Measurements from ENCODE around the gene GSS.

GSS gene

DNA sequence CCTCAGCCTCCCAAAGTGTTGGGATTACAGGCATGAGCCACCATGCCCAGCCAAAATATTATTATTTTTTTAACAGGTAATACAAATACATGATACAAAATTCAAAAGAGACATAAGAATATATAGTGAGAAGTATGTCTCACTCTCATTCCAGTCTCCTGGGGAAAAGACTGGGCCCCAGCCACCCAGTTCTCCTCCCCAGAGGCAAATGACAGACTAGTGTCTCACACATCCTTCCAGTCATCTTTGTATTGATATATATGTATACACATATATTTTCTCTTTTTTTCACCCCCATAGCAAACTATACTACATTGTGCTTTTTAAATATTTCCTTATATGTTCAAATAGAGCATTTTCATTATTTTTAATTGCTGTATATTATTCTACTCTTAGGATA, 8.3 kb downstream of the GSS start:
- no peak for DNase-seq (ENCODE audit: low read depth in 1 of 2, low spot score in 1 of 2)

DNA sequence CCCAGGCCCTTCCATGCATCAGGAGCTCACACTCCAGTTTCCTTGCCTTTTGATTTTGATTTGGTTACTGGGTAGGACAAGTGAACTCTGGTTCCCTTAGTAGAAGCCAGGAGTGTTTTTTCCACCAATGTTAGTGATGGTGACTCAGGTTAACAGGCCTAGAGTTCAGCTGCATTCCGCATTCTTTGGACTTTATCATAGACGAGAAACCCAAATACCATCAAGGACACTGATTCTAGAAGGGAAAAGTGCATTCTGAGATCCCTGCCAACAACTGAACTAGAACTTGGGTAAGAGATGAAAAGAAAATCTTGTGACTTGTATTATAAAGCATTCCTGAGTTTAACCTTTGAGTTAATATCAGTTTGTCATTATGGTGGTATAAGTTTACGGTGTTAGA, 8.9 kb downstream of the GSS start:
- no peak for DNase-seq (ENCODE audit: low read depth in 1 of 2, low spot score in 1 of 2)

DNA sequence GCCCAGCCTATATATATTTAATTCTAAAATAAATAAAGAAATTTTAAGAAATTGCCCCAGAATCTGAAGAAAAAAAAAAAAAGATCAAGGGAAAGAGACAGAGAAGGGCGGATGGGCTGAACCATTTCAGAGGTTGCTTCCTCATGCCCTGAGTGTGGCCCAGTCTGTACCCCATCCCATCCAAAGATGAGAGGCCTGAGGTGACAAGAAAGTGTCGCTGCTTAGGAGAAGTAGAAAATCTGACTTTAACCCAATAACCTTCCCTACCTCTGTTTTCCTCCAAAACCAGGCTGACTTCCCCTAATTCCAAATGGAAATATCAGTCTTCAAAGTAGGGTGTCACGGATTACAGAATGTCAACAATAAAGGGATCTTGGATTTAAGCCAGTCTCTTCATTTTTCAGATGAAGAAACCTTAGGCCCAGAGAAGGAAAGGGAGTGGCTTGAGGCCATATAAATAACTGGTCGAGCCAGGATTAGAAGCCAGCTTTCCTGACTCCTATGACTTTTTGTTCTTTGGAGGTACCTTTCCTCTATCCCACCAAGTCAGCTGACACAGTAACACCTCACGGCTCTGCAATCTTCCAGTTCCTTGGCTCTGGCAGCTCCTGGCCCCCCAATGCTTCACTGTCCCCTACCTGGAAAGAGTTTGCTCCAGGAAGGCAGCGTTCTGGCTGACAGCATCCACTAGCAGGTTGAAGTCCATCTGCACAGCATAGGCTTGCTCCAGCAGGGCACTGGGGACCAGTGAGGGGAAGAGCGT, 10.1 kb downstream of the GSS start:
- DNase-seq (ENCODE audit: low read depth in 1 of 2, low spot score in 1 of 2) = no peak

DNA sequence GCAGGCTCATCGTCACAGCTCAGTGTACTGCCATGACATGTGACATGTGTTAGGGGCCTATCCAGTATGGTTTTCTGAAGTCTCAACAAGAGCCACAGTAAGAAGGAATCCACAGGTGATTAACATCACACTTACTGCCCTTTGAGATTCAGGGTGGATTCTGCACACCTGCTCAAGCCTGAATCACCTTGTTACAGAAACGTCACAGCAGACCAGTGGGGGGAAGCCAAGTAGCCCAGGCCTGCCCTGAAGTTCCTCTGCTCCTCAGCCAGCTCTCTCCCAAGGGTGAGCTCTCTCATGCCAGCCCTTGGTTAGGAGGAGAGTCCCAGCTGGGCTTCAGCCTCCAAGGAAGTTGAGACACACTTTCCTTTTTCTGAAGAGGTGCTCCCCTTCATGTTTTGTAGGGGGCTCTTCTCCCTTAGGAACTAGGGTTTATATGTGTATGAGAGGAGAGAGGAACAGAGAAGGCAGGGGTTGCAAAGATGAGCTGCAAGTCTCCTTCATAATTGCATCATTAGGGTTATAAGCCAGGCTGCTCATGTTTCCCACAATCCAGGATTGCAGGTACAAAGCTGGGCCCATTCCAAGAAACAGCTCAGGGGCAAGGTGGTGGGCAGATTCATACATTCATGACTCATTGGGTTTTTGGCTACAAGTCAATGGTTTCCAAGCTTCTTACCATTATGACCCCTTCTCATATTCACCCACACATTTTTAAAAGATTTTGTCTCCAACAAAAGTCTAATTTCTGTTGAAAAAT, 11.6 kb downstream of the GSS start:
- no peak for DNase-seq (ENCODE audit: low read depth in 1 of 2, low spot score in 1 of 2)

DNA sequence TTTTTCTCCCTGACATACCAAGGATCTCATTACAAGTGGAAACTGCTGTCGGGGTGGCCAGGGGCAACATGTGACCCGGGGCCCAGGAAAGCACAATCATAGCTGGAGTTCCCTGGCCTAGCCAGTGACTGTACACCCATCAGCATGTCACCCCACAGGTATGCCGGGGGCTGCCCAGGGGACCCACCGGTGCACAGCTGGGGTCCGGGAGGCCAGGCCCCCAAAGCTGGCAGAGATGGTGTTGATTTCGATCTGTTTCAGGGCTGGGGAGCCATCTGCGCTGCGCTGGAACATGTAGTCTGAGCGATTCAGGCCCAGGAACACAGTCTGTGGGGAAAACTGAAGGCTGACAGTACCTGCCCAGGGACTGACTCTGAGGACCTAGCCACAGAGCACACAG, 13.3 kb downstream of the GSS start:
- DNase-seq (ENCODE audit: low read depth in 1 of 2, low spot score in 1 of 2) = no peak

DNA sequence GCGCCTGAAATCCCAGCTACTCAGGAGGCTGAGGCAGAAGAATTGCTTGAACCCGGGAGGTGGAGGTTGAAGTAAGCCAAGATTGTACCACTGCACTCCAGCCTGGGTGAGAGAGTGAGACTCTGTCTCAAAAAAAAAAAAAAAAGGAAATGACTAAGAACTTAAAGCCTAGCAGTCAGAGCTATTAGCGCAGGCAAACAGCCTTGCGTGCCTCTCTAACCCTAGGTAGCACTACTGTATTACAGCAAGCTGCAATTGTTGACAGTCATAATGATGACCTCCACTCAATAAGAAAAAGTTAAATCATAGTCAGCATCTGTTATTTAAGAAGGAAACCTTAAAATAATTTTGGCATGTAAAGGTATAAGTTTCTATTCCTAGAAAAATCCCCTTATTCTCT, 14.4 kb downstream of the GSS start:
- no peak for DNase-seq (ENCODE audit: low read depth in 1 of 2, low spot score in 1 of 2)

DNA sequence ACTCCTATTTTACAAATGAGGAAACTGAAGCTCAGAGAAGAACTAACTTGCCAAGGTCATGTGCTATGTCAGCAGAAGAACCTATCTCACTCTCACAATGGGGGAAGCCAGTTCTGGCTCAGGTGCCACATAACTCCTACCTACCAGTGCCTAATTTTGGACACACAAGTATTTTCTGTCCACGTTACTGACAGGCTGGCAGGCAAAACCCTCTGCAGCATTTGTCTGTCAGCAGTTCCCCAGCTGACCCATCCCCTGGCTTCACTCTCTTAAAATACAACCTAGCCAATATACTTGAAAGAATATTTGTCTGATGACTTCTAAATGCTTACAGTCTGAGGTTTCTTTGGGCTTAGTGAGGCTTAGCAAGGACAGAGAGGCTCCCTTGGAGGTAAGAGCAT, 15.5 kb downstream of the GSS start:
- no peak for DNase-seq (ENCODE audit: low read depth in 1 of 2, low spot score in 1 of 2)

DNA sequence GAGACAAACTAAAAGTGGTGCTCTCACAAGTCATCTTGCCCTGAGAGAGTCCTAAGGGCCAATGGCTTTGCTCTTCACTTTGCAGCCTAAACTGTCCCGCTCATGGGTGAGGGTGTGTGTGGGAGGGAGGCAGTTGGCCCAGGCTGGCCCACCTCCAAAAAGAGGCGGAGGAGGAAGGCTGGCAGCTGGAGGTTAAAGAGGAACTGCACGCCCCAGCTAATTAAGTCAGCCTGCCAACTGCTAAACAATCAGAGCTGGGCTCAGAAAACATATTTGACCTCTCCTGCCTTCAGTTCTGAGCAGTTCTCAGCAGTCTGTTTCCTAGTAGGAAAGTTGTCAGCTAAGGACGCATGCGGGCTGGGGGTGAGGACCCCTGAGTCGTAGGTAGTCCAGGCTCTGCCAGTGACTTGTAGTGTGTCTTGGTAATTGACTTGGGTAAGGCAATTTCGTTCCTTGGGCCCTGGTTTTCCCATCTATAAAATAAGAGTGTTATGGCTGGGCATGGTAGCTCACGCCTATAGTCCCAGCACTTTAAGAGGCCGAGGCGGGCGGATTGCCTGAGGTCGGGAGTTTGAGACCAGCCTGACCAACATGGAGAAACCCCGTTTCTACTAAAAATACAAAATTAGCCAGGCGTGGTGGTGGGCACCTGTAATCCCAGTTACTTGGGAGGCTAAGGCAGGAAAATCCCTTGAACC, 17.0 kb downstream of the GSS start:
- no peak for DNase-seq (ENCODE audit: low read depth in 1 of 2, low spot score in 1 of 2)

DNA sequence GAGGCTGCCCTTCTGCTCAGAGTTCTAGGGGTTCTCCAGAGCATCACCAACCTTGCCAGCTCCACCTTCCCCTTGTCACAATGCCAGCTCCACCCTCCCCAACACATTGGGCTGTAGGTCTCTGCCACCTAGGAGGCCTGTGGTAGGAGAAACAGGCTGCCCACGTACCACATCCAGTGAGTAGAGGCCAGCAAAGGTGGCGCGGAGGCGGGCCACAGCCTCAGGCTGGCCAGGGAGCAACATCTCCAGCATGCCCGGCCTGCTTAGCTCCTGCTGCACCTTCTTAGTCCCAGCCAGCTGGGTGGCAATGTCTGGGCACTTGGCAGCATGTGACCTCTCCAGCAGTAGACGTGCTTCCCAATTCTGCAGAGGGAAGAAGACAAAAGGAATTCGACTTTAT, 23.8 kb downstream of the GSS start:
- DNase-seq (ENCODE audit: low read depth in 1 of 2, low spot score in 1 of 2) = no peak

DNA sequence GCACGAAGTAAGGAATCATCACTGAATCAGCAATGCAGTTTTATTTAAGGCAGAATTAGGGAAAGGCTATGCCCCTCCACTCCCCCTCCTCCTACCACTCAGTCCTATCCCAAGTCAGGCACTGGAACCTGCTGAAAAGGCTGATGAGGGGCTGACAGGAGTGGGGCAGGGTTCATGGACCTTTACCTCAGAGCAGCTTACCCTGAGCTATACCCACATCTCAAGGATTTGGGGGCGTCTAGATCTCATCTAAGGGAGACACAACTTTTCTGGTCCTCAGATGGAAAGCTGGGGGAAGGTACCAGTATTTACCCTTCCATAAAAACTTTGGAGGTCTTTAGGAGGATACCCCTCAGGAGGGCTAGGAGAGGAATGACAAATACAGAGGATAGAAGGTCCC, 27.2 kb downstream of the GSS start:
- no peak for DNase-seq (ENCODE audit: low read depth in 1 of 2, low spot score in 1 of 2)

DNA sequence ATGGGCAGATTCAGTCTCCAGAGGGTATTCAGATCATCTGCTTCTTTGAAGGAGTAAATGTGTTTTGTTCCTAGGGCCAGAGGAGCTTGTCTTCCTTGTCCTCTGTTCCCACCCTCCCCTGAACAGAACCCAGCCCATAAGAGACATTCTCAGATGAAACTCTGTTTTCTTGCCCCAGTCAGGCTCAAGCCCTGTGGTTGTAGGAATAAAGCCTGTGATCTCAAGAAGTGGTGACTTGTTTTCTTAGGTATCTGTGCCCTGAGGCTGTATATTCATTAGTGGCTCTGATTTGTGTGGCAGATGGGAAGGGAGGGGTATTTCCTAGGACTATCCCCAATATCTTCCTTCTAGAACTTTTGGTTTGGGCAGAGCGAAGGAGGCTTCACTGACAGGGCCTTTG, 27.9 kb downstream of the GSS start:
- no peak for DNase-seq (ENCODE audit: low read depth in 1 of 2, low spot score in 1 of 2)

DNA sequence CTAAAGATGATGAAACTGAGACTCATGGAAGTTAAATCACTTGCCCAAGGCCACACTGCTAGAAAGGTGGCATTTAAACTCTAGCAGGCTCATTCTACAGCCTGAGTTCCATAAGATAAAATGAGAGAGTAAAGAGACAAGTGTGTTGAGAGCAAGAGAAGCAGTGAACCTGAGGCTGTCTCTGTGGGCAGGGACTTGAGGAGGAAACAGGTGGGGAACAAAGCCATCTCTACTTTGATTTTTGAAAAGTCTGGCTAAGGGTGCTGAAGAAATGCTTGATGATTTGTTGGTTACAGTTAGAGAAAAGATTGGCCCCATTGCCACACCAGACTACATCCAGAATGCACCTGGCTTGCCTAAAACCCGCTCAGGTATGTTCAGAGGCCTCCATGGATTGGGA, 29.0 kb downstream of the GSS start:
- DNase-seq (ENCODE audit: low read depth in 1 of 2, low spot score in 1 of 2) = no peak

DNA sequence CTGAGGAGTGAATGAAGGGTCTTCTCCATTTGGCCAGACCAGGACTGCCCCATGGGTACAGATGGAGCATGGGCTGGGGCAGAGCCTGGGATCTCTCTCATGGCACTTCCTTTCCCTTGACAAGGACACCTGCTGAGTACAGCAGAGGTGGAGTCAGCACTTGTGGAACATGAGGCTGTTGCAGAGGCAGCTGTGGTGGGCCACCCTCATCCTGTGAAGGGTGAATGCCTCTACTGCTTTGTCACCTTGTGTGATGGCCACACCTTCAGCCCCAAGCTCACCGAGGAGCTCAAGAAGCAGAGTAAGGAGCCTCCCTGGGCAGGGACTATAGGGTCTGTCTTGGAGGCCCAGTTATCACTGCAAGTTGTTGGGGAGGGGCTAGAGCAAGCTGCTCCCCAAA, 29.6 kb downstream of the GSS start:
- DNase-seq (ENCODE audit: low read depth in 1 of 2, low spot score in 1 of 2) = no peak

DNA sequence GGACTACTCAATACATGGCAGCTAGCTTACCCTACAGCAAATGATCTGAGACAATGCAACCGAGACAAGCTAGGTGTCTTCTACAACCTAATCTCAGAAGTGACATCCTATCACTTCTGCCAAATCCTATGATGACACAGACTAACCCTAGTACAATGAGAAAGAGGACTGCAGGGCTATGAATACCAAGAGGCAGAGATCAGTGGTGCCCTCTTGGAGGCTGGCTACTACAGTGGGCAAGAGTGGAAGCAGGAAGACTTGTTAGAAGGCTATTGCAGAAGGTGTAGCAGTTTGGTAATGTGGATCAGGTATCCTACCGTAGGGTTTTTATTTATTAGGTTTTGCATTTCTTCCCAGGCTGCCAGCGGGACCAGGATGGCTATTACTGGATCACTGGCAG, 30.3 kb downstream of the GSS start:
- DNase-seq (ENCODE audit: low read depth in 1 of 2, low spot score in 1 of 2) = no peak

DNA sequence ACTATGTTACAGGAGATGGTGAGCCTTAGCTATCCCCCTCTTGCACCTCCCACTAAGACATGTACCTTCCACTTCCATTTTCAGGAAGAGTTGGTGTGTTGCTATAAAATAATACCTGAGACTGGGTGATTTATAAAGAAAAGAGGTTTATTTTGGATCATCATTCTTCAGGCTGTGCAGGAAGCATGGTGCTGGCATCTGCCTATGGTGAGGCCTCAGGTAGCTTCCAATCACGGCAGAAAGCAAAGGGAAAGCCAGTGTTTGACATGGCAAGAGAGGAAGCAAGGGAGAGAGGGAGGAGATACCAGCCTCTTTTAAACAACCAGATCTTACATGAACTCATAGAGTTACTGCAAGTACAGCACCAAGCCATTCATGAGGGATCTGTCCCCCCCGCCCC, 32.2 kb downstream of the GSS start:
- no peak for DNase-seq (ENCODE audit: low read depth in 1 of 2, low spot score in 1 of 2)

DNA sequence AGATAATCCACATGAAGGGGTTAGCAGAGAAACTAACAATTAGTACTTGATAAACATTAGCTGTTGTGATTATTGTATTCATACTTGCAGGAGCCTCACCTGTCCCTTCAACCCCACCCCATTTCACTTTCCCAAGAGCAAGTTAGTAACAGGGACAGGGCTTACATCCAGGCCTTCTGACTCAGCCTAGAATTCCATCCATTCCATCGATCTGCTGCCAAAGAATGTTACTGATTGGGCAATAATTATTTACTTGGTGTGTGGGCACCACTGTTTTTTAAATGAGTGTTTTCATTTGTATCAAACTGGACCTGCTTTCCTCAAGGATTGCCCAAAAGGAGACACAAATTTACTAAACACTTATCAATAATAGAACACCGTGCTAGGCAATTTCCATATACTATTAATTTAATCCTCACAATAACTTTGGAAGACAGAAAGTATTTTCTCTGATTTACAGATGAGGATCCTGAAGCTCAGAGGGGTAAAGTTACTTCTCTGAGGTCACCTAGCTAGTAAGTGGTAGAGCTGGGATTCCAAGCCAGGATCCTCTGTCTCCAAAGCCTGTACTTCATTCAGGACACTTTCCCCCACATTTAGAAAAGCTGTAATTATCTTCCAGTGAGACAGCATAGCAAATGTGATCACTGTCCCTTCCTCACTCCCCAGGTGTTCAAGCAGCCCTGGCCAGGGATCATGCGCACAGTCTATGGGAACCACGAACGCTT, 32.8 kb downstream of the GSS start:
- DNase-seq (ENCODE audit: low read depth in 1 of 2, low spot score in 1 of 2) = no peak

DNA sequence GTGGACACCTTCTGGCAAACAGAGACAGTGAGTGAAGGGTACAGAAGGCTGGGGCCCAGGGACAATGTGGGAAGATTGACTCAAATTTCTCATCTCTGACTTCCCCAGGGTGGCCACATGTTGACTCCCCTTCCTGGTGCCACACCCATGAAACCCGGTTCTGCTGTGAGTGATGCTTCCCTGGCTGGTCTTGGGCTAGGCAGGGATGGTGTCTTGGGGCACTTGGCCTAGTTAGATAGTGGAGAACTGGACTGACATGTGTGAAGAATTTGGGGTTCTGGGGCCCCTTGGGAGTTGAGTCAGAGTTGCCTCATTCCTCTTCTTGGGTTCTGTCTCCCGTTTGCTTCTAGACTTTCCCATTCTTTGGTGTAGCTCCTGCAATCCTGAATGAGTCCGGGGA, 34.2 kb downstream of the GSS start:
- DNase-seq (ENCODE audit: low read depth in 1 of 2, low spot score in 1 of 2) = no peak

DNA sequence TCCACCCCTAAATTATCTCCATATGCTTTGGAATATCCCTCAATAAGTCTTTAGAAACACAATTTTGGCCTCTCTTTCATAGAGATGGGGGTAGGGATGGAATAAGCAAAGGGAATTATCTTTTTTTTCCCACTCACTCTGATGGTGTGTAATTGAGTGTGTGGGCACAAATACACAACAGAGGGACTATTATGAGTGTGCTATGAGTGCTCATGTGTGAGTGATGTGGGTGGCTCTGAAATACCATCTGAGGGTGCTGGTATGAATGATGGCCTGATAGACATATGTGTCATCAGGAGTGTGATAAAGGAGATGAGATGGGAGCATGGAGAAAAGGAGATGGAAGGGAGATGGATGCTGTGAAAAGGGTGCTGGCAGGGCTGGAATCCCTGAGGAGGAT, 35.6 kb downstream of the GSS start:
- no peak for DNase-seq (ENCODE audit: low read depth in 1 of 2, low spot score in 1 of 2)

DNA sequence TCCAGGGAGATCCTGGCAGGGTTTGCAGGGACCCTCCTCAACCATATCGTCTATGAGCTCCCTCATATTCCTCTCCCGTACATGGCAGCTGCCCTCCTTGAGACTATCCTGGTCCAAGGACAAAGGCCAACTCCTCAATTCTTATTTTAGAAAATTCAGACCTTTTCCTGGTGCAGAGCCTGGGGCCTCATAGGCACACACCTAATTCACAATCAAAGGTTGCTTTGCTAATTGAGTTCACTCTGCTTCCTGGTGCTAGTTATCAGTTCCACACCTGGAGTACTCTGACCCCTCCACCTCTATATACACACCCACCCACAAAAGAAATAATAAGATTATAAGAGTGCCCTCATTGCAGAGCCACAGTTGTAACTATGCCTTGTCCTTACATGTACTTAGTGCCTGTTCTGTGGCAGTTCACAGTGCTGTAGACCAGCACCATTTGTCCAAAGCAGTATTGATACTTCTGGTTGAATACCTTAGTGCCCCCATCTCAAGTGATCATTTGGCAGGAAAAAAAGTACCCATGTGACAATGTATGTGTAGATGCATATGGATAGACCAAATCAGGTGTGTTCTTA, 38.7 kb downstream of the GSS start:
- no peak for DNase-seq (ENCODE audit: low read depth in 1 of 2, low spot score in 1 of 2)

DNA sequence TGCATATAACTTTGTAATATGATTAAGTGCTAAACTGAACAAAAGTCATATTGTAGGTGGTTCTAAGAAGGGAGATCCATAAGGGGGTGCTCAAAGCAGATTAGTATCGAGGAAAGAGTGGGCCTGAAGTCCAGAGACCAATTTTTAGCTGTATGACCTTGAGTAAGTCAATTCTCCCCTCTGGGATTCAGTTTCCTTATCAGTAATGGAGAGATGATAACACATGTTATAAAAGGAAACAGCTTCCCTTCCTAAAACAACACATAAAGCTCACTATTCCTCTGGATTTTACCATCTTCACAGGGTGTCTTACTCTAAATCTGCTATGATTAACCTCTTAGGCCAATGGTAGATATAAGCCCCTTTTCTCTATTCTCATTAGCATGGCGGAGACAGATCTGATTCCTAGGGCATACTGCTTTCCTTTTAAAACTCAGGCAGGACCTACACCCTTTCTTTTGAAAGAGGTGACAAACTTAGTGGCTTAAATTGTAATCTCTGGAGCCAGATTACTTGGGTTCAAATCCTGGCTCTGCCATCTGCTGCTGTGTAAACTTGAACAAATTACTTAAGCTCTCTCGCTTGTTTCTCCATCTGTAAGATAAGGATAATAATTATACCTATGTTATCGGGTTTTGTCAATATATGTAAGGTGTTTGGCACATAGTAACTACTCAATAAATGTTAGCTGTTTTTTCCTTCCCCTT, 39.7 kb downstream of the GSS start:
- no peak for DNase-seq (ENCODE audit: low read depth in 1 of 2, low spot score in 1 of 2)

DNA sequence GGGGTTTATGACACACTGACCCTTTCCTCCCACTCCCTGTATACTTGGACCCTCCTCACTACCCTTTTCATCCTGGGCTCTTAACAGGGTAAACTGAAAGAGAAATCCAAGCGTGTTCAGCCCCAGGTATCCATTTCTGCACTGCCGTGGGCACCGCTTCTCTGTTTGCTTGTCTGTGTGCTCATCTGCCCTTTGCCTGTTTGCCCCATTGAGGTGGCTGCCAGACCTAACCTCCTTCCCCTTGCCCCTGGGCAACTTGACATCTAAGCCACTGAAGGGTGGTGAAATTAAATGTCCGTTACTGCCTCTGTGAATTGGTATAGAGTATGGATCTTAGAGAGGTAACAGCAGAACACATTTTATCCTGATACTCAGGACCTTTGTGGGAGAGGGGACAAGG, 40.5 kb downstream of the GSS start:
- DNase-seq (ENCODE audit: low read depth in 1 of 2, low spot score in 1 of 2) = no peak

Data from activated CD4-positive, alpha-beta T cell treated with anti-CD3 and anti-CD28 coated beads, Interleukin-2, amount 50 U/mL, for 24 hours (primary cell).